H1 (cell line): ENCODE data around the gene LRRC45. TPM values are rescaled to one million over a fixed set of nuclear protein-coding genes. Genes with fewer than 3 reads are reported as not detected.

ENCODE experiments used
- CBX8 ChIP-seq: fragments of 300-800, 300-1000 bp; sonication (generic); IDR thresholded peaks from 2 replicates; pipeline ENCODE4 v1.7.1; 2016; ENCODE audit warnings: low read depth, low read length, borderline replicate concordance
- NANOG ChIP-seq: IDR thresholded peaks from 2 replicates; pipeline ENCODE4 v1.6.1; 2011; ENCODE audit warnings: low read length, low read depth, mild to moderate bottlenecking, inconsistent platforms; ENCODE audit not compliant: insufficient read depth, poor library complexity, severe bottlenecking
- RXRA ChIP-seq: IDR thresholded peaks from 2 replicates; pipeline ENCODE4 v1.6.1; 2011; ENCODE audit warnings: low read depth, mild to moderate bottlenecking, low read length, moderate library complexity; ENCODE audit not compliant: insufficient read depth
- SP2 ChIP-seq: IDR thresholded peaks from 2 replicates; pipeline ENCODE4 v1.6.1; 2012; ENCODE audit warnings: mild to moderate bottlenecking, low read length, inconsistent platforms
- TAF7 ChIP-seq: optimal IDR thresholded peaks from 2 replicates; pipeline ENCODE3; 2011; ENCODE audit warnings: low read depth, mild to moderate bottlenecking, inconsistent platforms, low read length, moderate library complexity, borderline replicate concordance
- polyA plus RNA-seq, 7 experiments: library from polyadenylated mRNA; depleted of rRNA in 3 of 7; stranded (reverse) in 5 of 7; unstranded in 2 of 7; fragments of >200 nt in 5 of 7; fragments of 200-250 nt in 2 of 7; gene quantifications; 1 replicate in 5 of 7; 2 replicates in 1 of 7; 4 replicates in 1 of 7; pipeline versions ENCODE4 v1.2.1 to v1.2.3, GENCODE V29; 2011 to 2013; ENCODE audit warnings: missing spikeins in 2 of 7, mixed read lengths in 2 of 7
- total RNA-seq: library from RNA; stranded (reverse); fragmentation: NEBNext Ultra II Directional; extraction: Animal tissue kit (Norgen Biotek cat#: 25700); gene quantifications from 2 replicates; pipeline ENCODE4 v1.2.1, GENCODE V29; 2021
- TF ChIP-seq, protein P1 (sequence below): fragments of 300-600 bp; sonication (generic); IDR thresholded peaks from 2 replicates; pipeline ENCODE4 v1.7.1; 2012; ENCODE audit warnings: low read length, moderate library complexity, mild to moderate bottlenecking, inconsistent platforms; ENCODE audit not compliant: insufficient replicate concordance

LRRC45 gene
- total and polyA plus RNA-seq, 2 of the 8 experiments (the other 6 are each of a cell fraction or from before 2014, with no cell fraction given): 11.5 to 29.0 TPM

DNA sequence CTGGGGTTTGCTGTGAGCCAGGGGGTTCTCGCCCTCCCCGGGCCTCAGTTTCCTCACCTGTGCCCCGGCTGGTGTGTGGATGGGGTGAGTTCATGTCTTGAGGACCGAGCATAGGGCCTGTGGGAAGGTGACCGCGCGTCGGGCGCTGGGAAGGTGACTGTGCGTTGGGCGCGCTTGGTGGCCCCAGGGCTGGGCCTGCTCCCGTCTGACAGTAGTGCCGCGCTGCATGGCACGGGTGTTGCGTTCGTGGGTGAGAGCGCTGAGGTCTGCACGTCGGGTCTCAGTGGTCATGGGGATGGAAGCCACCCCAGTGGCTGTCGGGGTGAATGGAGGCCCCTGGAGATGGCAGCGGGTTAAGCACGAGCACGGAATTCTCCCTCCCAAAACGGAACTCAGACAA lies 36.5 kb upstream of the LRRC45 start (continued):
- TF ChIP-seq, protein P1, sequence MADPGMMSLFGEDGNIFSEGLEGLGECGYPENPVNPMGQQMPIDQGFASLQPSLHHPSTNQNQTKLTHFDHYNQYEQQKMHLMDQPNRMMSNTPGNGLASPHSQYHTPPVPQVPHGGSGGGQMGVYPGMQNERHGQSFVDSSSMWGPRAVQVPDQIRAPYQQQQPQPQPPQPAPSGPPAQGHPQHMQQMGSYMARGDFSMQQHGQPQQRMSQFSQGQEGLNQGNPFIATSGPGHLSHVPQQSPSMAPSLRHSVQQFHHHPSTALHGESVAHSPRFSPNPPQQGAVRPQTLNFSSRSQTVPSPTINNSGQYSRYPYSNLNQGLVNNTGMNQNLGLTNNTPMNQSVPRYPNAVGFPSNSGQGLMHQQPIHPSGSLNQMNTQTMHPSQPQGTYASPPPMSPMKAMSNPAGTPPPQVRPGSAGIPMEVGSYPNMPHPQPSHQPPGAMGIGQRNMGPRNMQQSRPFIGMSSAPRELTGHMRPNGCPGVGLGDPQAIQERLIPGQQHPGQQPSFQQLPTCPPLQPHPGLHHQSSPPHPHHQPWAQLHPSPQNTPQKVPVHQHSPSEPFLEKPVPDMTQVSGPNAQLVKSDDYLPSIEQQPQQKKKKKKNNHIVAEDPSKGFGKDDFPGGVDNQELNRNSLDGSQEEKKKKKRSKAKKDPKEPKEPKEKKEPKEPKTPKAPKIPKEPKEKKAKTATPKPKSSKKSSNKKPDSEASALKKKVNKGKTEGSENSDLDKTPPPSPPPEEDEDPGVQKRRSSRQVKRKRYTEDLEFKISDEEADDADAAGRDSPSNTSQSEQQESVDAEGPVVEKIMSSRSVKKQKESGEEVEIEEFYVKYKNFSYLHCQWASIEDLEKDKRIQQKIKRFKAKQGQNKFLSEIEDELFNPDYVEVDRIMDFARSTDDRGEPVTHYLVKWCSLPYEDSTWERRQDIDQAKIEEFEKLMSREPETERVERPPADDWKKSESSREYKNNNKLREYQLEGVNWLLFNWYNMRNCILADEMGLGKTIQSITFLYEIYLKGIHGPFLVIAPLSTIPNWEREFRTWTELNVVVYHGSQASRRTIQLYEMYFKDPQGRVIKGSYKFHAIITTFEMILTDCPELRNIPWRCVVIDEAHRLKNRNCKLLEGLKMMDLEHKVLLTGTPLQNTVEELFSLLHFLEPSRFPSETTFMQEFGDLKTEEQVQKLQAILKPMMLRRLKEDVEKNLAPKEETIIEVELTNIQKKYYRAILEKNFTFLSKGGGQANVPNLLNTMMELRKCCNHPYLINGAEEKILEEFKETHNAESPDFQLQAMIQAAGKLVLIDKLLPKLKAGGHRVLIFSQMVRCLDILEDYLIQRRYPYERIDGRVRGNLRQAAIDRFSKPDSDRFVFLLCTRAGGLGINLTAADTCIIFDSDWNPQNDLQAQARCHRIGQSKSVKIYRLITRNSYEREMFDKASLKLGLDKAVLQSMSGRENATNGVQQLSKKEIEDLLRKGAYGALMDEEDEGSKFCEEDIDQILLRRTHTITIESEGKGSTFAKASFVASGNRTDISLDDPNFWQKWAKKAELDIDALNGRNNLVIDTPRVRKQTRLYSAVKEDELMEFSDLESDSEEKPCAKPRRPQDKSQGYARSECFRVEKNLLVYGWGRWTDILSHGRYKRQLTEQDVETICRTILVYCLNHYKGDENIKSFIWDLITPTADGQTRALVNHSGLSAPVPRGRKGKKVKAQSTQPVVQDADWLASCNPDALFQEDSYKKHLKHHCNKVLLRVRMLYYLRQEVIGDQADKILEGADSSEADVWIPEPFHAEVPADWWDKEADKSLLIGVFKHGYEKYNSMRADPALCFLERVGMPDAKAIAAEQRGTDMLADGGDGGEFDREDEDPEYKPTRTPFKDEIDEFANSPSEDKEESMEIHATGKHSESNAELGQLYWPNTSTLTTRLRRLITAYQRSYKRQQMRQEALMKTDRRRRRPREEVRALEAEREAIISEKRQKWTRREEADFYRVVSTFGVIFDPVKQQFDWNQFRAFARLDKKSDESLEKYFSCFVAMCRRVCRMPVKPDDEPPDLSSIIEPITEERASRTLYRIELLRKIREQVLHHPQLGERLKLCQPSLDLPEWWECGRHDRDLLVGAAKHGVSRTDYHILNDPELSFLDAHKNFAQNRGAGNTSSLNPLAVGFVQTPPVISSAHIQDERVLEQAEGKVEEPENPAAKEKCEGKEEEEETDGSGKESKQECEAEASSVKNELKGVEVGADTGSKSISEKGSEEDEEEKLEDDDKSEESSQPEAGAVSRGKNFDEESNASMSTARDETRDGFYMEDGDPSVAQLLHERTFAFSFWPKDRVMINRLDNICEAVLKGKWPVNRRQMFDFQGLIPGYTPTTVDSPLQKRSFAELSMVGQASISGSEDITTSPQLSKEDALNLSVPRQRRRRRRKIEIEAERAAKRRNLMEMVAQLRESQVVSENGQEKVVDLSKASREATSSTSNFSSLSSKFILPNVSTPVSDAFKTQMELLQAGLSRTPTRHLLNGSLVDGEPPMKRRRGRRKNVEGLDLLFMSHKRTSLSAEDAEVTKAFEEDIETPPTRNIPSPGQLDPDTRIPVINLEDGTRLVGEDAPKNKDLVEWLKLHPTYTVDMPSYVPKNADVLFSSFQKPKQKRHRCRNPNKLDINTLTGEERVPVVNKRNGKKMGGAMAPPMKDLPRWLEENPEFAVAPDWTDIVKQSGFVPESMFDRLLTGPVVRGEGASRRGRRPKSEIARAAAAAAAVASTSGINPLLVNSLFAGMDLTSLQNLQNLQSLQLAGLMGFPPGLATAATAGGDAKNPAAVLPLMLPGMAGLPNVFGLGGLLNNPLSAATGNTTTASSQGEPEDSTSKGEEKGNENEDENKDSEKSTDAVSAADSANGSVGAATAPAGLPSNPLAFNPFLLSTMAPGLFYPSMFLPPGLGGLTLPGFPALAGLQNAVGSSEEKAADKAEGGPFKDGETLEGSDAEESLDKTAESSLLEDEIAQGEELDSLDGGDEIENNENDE: no peak
- TF ChIP-seq NANOG: no peak
- TF ChIP-seq SP2: no peak
- TF ChIP-seq TAF7: no peak
- no peak for TF ChIP-seq RXRA
- no peak for TF ChIP-seq CBX8
